ENCODE results near the gene USP30. TPM values are rescaled to one million over a fixed set of nuclear protein-coding genes. Genes with fewer than 3 reads are reported as not detected.

Gene USP30
- total RNA-seq, 1 experiment from 2014 or later: 4.0 TPM

DNA sequence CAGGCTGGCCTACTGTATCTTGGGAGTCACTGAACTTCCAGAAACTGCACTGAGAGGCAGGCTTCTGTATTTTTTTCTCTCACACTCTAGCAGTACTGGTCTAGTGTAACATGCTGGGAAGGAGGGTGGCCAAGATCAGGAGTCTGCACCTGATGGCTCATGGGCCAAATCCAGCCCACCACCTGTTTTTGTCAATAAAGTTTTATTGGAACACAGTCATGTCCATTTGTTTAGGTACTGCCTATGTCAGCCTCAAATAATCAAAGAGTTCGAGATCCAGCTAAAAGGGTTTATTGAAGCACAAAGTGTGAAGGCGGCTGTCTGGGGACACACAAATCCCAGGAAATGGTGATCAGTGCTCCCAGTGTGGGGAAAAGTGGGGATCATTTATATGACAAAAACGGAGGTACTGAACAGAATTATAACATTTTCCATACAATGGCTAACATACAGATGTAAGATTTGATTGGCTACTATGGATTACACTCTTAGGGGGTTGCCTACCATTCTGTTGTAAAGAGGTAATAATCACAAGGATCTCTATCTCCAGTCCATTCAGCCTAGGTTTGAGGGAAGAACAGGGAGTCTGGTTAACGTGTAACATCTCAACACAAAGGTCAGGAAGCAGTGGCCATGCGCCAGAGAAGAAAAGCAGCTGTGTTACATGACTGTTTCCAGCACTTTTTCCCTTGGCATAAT lies 12.9 kb downstream of the USP30 start:
- no peak overlapping the region for H3K4me3 Mint-ChIP-seq (ENCODE audit: unreplicated experiment)
- H3K27me3 Mint-ChIP-seq (ENCODE audit: insufficient read depth, unreplicated experiment): no peaks in the 10 kb centered on the region
- no TSS peak for BruUV-seq (replicated peaks)

DNA sequence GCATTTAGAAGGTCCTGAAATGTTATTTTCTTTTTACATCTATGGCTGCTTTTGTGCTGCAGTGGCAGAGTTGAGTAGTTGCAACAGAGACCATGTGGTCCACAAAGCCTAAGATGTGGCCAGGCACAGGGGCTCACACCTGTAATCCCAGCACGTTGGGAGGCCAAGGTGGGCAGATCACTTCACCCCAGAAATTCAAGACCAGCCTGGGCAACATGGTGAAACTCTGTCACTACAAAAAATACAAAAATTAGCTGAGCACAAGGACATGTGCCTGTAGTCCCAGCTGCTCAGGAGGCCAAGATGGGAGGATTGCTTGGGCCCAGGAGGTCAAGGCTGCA lies 13.4 kb downstream of the USP30 start:
- no peak for TF ChIP-seq CTCF (IDR thresholded peaks at IDR 0.05; ENCODE audit: unreplicated experiment)
- no TSS peak for BruUV-seq (replicated peaks)
- CTCF ChIA-PET: interaction anchor here (1.5 kb wide), 1 partner anchor 27 kb away, joined by 3 read pairs; no protein-coding TSS in a partner anchor
- POLR2A ChIA-PET: interaction anchor here (0.6 to 1.4 kb wide), 2 partner anchors 27 to 376 kb away, joined by 3 to 4 read pairs; no protein-coding TSS in a partner anchor
- no peaks in the 10 kb centered on the region for H3K9me3 Mint-ChIP-seq (ENCODE audit: unreplicated experiment)
- H3K4me1 Mint-ChIP-seq (ENCODE audit: insufficient read depth, unreplicated experiment): no peaks in the 10 kb centered on the region
- no peak overlapping the region for H3K27ac Mint-ChIP-seq (ENCODE audit: low read depth, unreplicated experiment)
- intact Hi-C loops (cut with micrococcal nuclease): no loop called here
- peaks cover 30% of the 10 kb centered on the region for H3K36me3 Mint-ChIP-seq (ENCODE audit: insufficient read depth, unreplicated experiment)
- H3K4me3 Mint-ChIP-seq (ENCODE audit: unreplicated experiment): no peak overlapping the region
- H3K27me3 Mint-ChIP-seq (ENCODE audit: insufficient read depth, unreplicated experiment): no peaks in the 10 kb centered on the region
- DNase-seq (ENCODE audit: unreplicated experiment): no peak

More for the DNA sequence above, 12.9 kb downstream of the USP30 start:
- H3K27ac Mint-ChIP-seq (ENCODE audit: low read depth, unreplicated experiment): no peak overlapping the region
- POLR2A ChIA-PET: interaction anchor here (1.4 kb wide), 1 partner anchor 27 kb away, joined by 4 read pairs; no protein-coding TSS in a partner anchor
- H3K4me1 Mint-ChIP-seq (ENCODE audit: insufficient read depth, unreplicated experiment): no peaks in the 10 kb centered on the region
- TF ChIP-seq CTCF (IDR thresholded peaks at IDR 0.05; ENCODE audit: unreplicated experiment): no peak
- DNase-seq (ENCODE audit: unreplicated experiment): no peak
- intact Hi-C loops (cut with micrococcal nuclease): no loop called here
- peaks cover 30% of the 10 kb centered on the region for H3K36me3 Mint-ChIP-seq (ENCODE audit: insufficient read depth, unreplicated experiment)
- CTCF ChIA-PET: no interaction called here
- no peaks in the 10 kb centered on the region for H3K9me3 Mint-ChIP-seq (ENCODE audit: unreplicated experiment)

GRCh38 chr12:109069307-109070271 lies 17.2 kb downstream of the USP30 start:
- Mint-ChIP-seq H3K27ac (ENCODE audit: low read depth, unreplicated experiment) (no peak overlapping the region), H3K4me1 (ENCODE audit: insufficient read depth, unreplicated experiment) (no peaks in the 10 kb centered on the region), H3K9me3 (ENCODE audit: unreplicated experiment) (no peaks in the 10 kb centered on the region), H3K4me3 (ENCODE audit: unreplicated experiment) (no peak overlapping the region), H3K36me3 (ENCODE audit: insufficient read depth, unreplicated experiment) (peaks cover 42% of the 10 kb centered on the region), H3K27me3 (ENCODE audit: insufficient read depth, unreplicated experiment) (no peaks in the 10 kb centered on the region)
- TF ChIP-seq CTCF (IDR thresholded peaks at IDR 0.05; ENCODE audit: unreplicated experiment): no peak
- BruUV-seq (replicated peaks): no TSS peak
- ChIA-PET CTCF (interaction anchor here (0.5 to 1.2 kb wide), 4 partner anchors 23 to 901 kb away, joined by 3 to 5 read pairs (median 3); partner anchors contain the start of gene ALKBH2), POLR2A (interaction anchor here (1.2 kb wide), 1 partner anchor 112 kb away, joined by 3 read pairs; no protein-coding TSS in a partner anchor)
- intact Hi-C loops (cut with micrococcal nuclease): no loop called here
- DNase-seq (ENCODE audit: unreplicated experiment): no peak

GRCh38 chr12:109074866-109075265 lies 22.5 kb downstream of the USP30 start:
- TF ChIP-seq CTCF (IDR thresholded peaks at IDR 0.05; ENCODE audit: unreplicated experiment): no peak
- ChIA-PET POLR2A (no interaction called here), CTCF (no interaction called here)
- H3K27me3 Mint-ChIP-seq (ENCODE audit: insufficient read depth, unreplicated experiment): no peaks in the 10 kb centered on the region
- no peak overlapping the region for H3K4me3 Mint-ChIP-seq (ENCODE audit: unreplicated experiment)
- intact Hi-C loops (cut with micrococcal nuclease): no loop called here
- no peak for DNase-seq (ENCODE audit: unreplicated experiment)
- no peaks in the 10 kb centered on the region for H3K4me1 Mint-ChIP-seq (ENCODE audit: insufficient read depth, unreplicated experiment)
- no TSS peak for BruUV-seq (replicated peaks)
- peaks cover 50% of the 10 kb centered on the region for H3K36me3 Mint-ChIP-seq (ENCODE audit: insufficient read depth, unreplicated experiment)
- no peak overlapping the region for H3K27ac Mint-ChIP-seq (ENCODE audit: low read depth, unreplicated experiment)
- H3K9me3 Mint-ChIP-seq (ENCODE audit: unreplicated experiment): no peaks in the 10 kb centered on the region
